SJCRH30 (cell line): ENCODE results near the gene CCDC117. TPM values are rescaled to one million over a fixed set of nuclear protein-coding genes. Genes with fewer than 3 reads are reported as not detected.
"Not testable (repeated sequence)": the region's sequence is repeated elsewhere in the genome, so short reads cannot be mapped to it uniquely, and the experiment has no call there.

Source experiments
- DNase-seq, 2 experiments: peaks; one replicate each; pipeline ENCODE4 v3.0.0-alpha.2; 2015 to 2020
- H3K27ac ChIP-seq: fragments of 250-450 bp; sonication (Bioruptor Pico); 2 replicates; pipeline ENCODE4 v1.5.1; 2020; ENCODE audit warnings: mild to moderate bottlenecking, moderate library complexity
- H3K27me3 ChIP-seq: fragments of 250-450 bp; sonication (Bioruptor Pico); 2 replicates; pipeline ENCODE4 v1.5.1; 2020; ENCODE audit warnings: mild to moderate bottlenecking, moderate library complexity
- H3K36me3 ChIP-seq: fragments of 250-450 bp; sonication (Bioruptor Pico); 2 replicates; pipeline ENCODE4 v1.5.1; 2020; ENCODE audit warnings: mild to moderate bottlenecking, moderate library complexity
- H3K4me1 ChIP-seq: fragments of 250-450 bp; sonication (Bioruptor Pico); 2 replicates; pipeline ENCODE4 v1.5.1; 2020; ENCODE audit warnings: mild to moderate bottlenecking, moderate library complexity
- H3K4me3 ChIP-seq: fragments of 250-450 bp; sonication (Bioruptor Pico); 2 replicates; pipeline ENCODE4 v1.5.1; 2020; ENCODE audit warnings: mild to moderate bottlenecking, moderate library complexity
- H3K9me3 ChIP-seq: fragments of 250-450 bp; sonication (Bioruptor Pico); replicated peaks from 2 replicates; pipeline ENCODE4 v1.5.1; 2020; ENCODE audit warnings: mild to moderate bottlenecking, moderate library complexity
- total RNA-seq: library from RNA; depleted of rRNA; stranded (reverse); fragments of >200 nt; shearing (Covaris generic); gene quantifications from 2 replicates; pipeline ENCODE4 v1.2.3, GENCODE V29; 2014

CCDC117 gene
- total RNA-seq, 1 experiment from 2014 or later = 44.7 TPM

DNA sequence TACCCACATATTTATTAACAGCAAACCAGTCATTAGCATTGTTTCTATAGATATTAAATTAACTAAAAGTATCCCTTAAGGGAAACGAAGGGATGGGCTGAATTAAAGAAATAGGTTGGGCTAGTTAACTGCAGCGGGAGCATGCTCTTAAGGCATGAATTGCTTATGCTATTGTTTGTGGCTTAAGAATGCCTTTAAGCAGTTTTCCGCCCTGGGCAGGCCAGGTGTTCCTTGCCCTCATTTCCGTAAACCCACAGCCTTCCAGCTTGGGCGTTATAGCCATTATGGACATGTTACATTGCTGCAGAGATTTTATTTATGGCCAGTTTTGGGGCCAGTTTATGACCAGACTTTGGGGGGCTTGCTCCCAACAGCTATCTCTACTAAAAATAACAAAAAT, 32.9 kb downstream of the CCDC117 start:
- not testable (repeated sequence) for H3K36me3 ChIP-seq

GRCh38 chr22:28808716-28809355, 36.3 kb downstream of the CCDC117 start:
- H3K4me3 ChIP-seq = no peak overlapping the region
- H3K36me3 ChIP-seq = no peaks in the 10 kb centered on the region
- no peak overlapping the region for H3K27ac ChIP-seq
- no peaks in the 10 kb centered on the region for H3K27me3 ChIP-seq
- no peaks in the 10 kb centered on the region for H3K4me1 ChIP-seq
- DNase-seq = no peak
- no peaks in the 10 kb centered on the region for H3K9me3 ChIP-seq

More for the DNA sequence above, 32.9 kb downstream of the CCDC117 start:
- not testable (repeated sequence) for H3K27me3 ChIP-seq, H3K9me3 ChIP-seq, H3K4me3 ChIP-seq, DNase-seq, H3K27ac ChIP-seq, H3K4me1 ChIP-seq

GRCh38 chr22:28810821-28811491, 38.5 kb downstream of the CCDC117 start:
- DNase-seq = no peak
- no peak overlapping the region for H3K27ac ChIP-seq
- no peaks in the 10 kb centered on the region for H3K9me3 ChIP-seq
- H3K4me3 ChIP-seq = no peak overlapping the region
- H3K4me1 ChIP-seq = no peaks in the 10 kb centered on the region
- H3K27me3 ChIP-seq = no peaks in the 10 kb centered on the region
- no peaks in the 10 kb centered on the region for H3K36me3 ChIP-seq

- no peak overlapping the region for H3K4me3 ChIP-seq
- H3K9me3 ChIP-seq = no peaks in the 10 kb centered on the region
- H3K4me1 ChIP-seq = no peaks in the 10 kb centered on the region
- DNase-seq = no peak
- no peaks in the 10 kb centered on the region for H3K36me3 ChIP-seq
- no peak overlapping the region for H3K27ac ChIP-seq
- H3K27me3 ChIP-seq = no peaks in the 10 kb centered on the region
Observed at GRCh38 chr22:28812516-28812915, 40.0 kb downstream of the CCDC117 start.

- Histone ChIP-seq H3K27ac (no peak overlapping the region), H3K9me3 (no peaks in the 10 kb centered on the region), H3K27me3 (no peaks in the 10 kb centered on the region), H3K4me3 (no peak overlapping the region), H3K36me3 (no peaks in the 10 kb centered on the region), H3K4me1 (peaks cover 5% of the 10 kb centered on the region)
- no peak for DNase-seq
Observed at GRCh38 chr22:28813772-28814518, 41.5 kb downstream of the CCDC117 start.

DNA sequence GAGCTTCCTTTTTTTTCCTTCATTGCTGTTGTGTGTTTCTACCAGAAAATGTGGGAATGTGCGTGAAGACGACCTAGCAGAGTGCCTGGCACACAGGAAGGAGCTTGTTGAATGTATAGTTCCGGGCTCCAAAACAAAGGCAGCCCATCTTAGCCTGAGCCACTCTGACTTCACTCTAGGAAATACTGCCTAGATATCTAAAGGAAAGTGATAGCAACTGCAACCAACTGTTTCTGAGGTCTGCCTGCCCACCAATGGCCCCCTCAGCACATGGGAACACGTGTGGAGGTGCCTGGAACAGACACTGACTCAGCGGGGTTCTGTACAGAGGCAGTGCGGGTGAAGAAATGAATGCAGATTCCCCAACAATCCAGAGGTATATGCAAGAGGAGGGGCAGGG, 42.6 kb downstream of the CCDC117 start:
- H3K4me3 ChIP-seq = no peak overlapping the region
- no peak for DNase-seq
- no peaks in the 10 kb centered on the region for H3K36me3 ChIP-seq
- no peaks in the 10 kb centered on the region for H3K9me3 ChIP-seq
- H3K27me3 ChIP-seq = no peaks in the 10 kb centered on the region
- peaks cover 5% of the 10 kb centered on the region for H3K4me1 ChIP-seq
- no peak overlapping the region for H3K27ac ChIP-seq

DNA sequence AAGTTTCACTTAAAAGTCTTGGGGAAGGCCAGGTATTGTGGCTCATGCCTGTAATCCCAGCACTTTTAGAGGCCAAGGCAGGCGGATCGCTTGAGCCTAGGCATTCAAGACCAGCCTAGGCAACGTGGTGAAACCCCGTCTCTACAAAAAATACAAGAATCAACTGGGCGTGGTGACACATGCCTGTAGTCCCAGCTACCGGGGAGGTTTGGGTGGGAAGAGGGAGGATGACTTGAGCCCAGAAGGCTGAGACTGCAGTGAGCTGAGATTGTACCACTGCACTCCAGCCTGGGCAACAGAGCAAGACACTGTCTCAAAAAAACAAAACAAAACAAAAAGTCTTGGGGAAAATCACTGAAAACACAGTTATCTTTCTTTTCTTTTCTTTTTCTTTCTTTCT, 43.2 kb downstream of the CCDC117 start:
- H3K36me3 ChIP-seq = no peaks in the 10 kb centered on the region
- H3K27ac ChIP-seq = no peak overlapping the region
- no peaks in the 10 kb centered on the region for H3K27me3 ChIP-seq
- H3K4me3 ChIP-seq = no peak overlapping the region
- H3K4me1 ChIP-seq = peaks cover 5% of the 10 kb centered on the region
- DNase-seq = no peak
- H3K9me3 ChIP-seq = no peaks in the 10 kb centered on the region

DNA sequence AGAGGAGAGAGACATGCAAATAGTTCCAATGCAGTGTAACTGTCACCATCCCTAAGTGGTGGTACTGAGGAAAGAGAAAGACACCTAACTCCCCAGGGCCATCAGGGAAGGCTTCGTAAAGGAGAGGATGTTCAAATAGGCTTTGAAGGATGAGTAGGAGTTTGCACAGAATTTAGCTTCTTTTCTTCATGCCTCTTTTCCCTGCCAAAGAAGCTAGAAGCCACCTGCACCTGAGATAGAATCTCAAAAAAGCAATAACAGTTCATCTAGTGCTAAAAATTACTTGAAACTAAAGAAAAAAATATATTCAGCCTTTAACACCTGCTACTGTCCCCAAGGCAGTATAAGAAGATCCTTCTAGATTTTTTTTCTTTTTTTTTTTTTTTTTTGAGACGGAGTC, 44.6 kb downstream of the CCDC117 start:
- DNase-seq = no peak
- peaks cover 5% of the 10 kb centered on the region for H3K4me1 ChIP-seq
- no peaks in the 10 kb centered on the region for H3K9me3 ChIP-seq
- no peak overlapping the region for H3K4me3 ChIP-seq
- no peaks in the 10 kb centered on the region for H3K36me3 ChIP-seq
- H3K27ac ChIP-seq = no peak overlapping the region
- H3K27me3 ChIP-seq = no peaks in the 10 kb centered on the region

GRCh38 chr22:28817919-28818859, 45.7 kb downstream of the CCDC117 start:
- H3K27ac ChIP-seq = no peak overlapping the region
- peak in 1 of 2 experiments; percentile 46 for DNase-seq
- H3K36me3 ChIP-seq = no peaks in the 10 kb centered on the region

DNA sequence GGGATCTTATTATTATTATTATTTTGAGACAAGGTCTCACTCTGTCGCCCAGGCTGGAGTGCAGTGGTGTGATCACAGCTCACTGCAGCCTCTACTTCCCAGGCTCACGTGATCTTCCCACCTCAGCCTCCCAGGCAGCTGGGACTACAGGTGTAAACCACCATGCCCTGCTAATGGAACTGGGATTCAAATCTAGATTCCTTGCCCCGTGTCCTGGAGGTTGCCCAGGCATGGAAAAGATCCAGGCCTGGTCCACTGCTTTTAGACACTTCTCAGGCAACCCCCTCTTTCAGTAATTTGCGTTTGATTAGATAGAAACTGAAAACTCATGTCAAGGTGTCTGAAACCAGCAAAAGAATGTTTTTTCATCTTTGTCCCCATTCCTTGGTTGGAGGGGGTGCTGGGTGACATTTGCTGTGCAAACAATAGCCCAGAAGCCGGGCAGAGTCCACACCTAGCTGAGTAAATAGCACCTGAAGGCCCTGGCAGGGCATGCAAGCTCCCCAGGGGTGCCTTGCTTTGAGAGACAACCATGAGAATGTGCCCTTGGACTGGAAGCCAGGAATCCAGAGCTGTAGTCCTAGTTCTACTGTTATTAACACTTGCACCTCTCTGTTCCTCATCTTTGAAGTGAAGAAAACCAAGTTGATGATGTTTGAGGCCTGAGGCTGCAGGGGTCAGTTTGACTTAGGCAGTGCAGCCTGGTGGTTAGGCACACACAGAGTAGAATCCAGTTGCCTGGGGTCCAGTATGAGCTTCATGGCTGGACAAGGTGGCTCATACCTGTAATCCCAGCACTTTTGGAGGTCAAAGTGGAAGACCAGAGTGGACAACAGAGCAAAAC, 47.0 kb downstream of the CCDC117 start:
- no peak for DNase-seq
- no peak overlapping the region for H3K4me3 ChIP-seq
- no peaks in the 10 kb centered on the region for H3K27me3 ChIP-seq
- peaks cover 17% of the 10 kb centered on the region for H3K4me1 ChIP-seq
- no peak overlapping the region for H3K27ac ChIP-seq
- H3K36me3 ChIP-seq = no peaks in the 10 kb centered on the region
- no peaks in the 10 kb centered on the region for H3K9me3 ChIP-seq

More at GRCh38 chr22:28817919-28818859, 45.7 kb downstream of the CCDC117 start:
- Histone ChIP-seq H3K9me3 (no peaks in the 10 kb centered on the region), H3K27me3 (no peaks in the 10 kb centered on the region), H3K4me3 (no peak overlapping the region), H3K4me1 (peaks cover 11% of the 10 kb centered on the region)

GRCh38 chr22:28820885-28821284, 48.4 kb downstream of the CCDC117 start:
- Histone ChIP-seq H3K27me3 (no peaks in the 10 kb centered on the region), H3K9me3 (no peaks in the 10 kb centered on the region), H3K36me3 (no peaks in the 10 kb centered on the region), H3K27ac (no peak overlapping the region), H3K4me3 (no peak overlapping the region), H3K4me1 (peaks cover 17% of the 10 kb centered on the region)
- DNase-seq = no peak

DNA sequence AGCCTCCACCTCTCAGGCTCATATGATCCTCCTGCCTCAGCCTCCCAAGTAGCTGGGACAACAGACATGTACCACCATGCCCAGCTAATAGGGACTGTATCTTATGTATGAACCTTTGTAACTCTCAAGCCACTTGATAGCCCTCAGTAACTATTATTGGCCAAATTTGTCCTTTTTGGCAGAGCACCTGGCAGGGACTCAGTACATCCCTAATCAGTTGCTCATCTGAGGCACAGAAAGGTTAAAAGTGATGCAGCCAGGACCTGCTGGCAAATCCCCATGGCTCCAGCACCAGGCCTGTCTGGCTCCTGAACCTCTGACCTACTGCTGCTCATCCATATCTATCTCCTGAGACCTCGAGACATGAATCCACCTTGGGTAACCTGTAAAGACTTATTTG, 49.0 kb downstream of the CCDC117 start:
- H3K4me3 ChIP-seq = no peak overlapping the region
- peaks cover 17% of the 10 kb centered on the region for H3K4me1 ChIP-seq
- H3K9me3 ChIP-seq = no peaks in the 10 kb centered on the region
- no peak for DNase-seq
- no peaks in the 10 kb centered on the region for H3K36me3 ChIP-seq
- no peak overlapping the region for H3K27ac ChIP-seq
- no peaks in the 10 kb centered on the region for H3K27me3 ChIP-seq

DNA sequence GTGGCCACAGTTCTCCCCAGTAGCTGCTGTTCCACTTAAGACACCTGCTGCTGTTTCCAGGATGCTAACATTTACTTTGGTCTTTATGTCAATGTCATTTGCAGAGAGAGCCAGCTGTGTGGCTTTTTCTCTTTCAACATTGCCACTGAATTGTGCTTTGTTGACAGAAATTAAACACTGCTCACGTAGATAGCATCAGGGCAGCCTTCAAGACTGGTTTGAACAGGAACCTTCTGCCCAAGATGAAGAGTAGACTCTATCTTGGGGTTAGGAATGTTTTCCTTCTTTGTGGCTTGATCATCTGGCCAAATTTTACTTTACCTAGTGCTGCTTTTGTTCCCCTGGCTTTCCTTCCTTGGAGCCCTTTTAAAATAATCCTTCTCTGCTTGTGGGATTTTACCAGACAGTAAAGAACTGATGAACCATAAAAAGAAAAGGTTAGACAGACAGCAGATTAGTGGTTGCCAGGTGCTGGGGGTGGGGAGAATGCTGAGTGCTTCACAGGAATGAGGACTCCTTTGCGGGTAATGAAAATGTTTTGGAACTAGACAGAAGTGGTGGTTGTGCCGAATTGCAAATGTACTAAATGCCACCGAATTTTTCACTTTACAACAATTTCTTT, 50.5 kb downstream of the CCDC117 start:
- Histone ChIP-seq H3K4me3 (no peak overlapping the region), H3K9me3 (no peaks in the 10 kb centered on the region), H3K27ac (no peak overlapping the region), H3K4me1 (peaks cover 17% of the 10 kb centered on the region), H3K36me3 (no peaks in the 10 kb centered on the region), H3K27me3 (no peaks in the 10 kb centered on the region)
- peak in 1 of 2 experiments; percentile 34 for DNase-seq
